ENCODE results near the gene ONECUT3.

The ONECUT3 gene

GRCh38 chr19:1739960-1740629, 13.2 kb upstream of the ONECUT3 start:
- no peak for TF ChIP-seq CTCF (IDR thresholded peaks at IDR 0.05; ENCODE audit: extremely low read depth, insufficient read depth, missing control alignments)
- in situ Hi-C loops (cut with MboI; ENCODE audit: low pct_unique_long_range_greater_than_20kb, low sequenced_read_pairs, unreplicated experiment), result no loop called here

GRCh38 chr19:1742989-1743696, 10.2 kb upstream of the ONECUT3 start:
- no peak for TF ChIP-seq CTCF (IDR thresholded peaks at IDR 0.05; ENCODE audit: extremely low read depth, insufficient read depth, missing control alignments)
- in situ Hi-C loops (cut with MboI; ENCODE audit: low pct_unique_long_range_greater_than_20kb, low sequenced_read_pairs, unreplicated experiment), result no loop called here
- no peak for DNase-seq (ENCODE audit: low spot score)

More at GRCh38 chr19:1739960-1740629, 13.2 kb upstream of the ONECUT3 start:
- no peak for DNase-seq (ENCODE audit: low spot score)

- no peak for TF ChIP-seq CTCF (IDR thresholded peaks at IDR 0.05; ENCODE audit: extremely low read depth, insufficient read depth, missing control alignments)
- in situ Hi-C loops (cut with MboI; ENCODE audit: low pct_unique_long_range_greater_than_20kb, low sequenced_read_pairs, unreplicated experiment), result no loop called here
- no peak for DNase-seq (ENCODE audit: low spot score)
These were observed 9.1 kb upstream of the ONECUT3 start for GRCh38 chr19:1744133-1744665.

- no peak for TF ChIP-seq CTCF (IDR thresholded peaks at IDR 0.05; ENCODE audit: extremely low read depth, insufficient read depth, missing control alignments)
- DNase-seq (ENCODE audit: low spot score), result no peak
- in situ Hi-C loops (cut with MboI; ENCODE audit: low pct_unique_long_range_greater_than_20kb, low sequenced_read_pairs, unreplicated experiment), result no loop called here
These were observed 8.3 kb upstream of the ONECUT3 start for GRCh38 chr19:1744822-1745563.

- DNase-seq (ENCODE audit: low spot score), result no peak
- TF ChIP-seq CTCF (IDR thresholded peaks at IDR 0.05; ENCODE audit: extremely low read depth, insufficient read depth, missing control alignments), result no peak
- in situ Hi-C loops (cut with MboI; ENCODE audit: low pct_unique_long_range_greater_than_20kb, low sequenced_read_pairs, unreplicated experiment), result no loop called here
These were observed 7.7 kb upstream of the ONECUT3 start for GRCh38 chr19:1745589-1746031.
